GM13977 (cell line): Measurements from ENCODE around the gene PDLIM5.

Source experiments
- DNase-seq: peaks from one replicate; pipeline ENCODE4 v3.0.0; 2012; ENCODE audit warnings: low spot score
- in situ Hi-C: fragments of 300-500 bp; cut with MboI; formaldehyde crosslinking; loops from one replicate; pipeline ENCODE4 v1.12.0; 2022; ENCODE audit warnings: low sequenced_read_pairs, low pct_unique_long_range_greater_than_20kb, mixed read lengths, inconsistent platforms; ENCODE audit not compliant: unreplicated experiment
- TF ChIP-seq, protein P1 (sequence below): IDR thresholded peaks from 2 replicates; pipeline ENCODE4 v1.5.1; 2012; ENCODE audit warnings: mild to moderate bottlenecking, control low read depth; ENCODE audit not compliant: insufficient read depth; ENCODE audit errors: extremely low read depth, missing control alignments

Gene PDLIM5

DNA sequence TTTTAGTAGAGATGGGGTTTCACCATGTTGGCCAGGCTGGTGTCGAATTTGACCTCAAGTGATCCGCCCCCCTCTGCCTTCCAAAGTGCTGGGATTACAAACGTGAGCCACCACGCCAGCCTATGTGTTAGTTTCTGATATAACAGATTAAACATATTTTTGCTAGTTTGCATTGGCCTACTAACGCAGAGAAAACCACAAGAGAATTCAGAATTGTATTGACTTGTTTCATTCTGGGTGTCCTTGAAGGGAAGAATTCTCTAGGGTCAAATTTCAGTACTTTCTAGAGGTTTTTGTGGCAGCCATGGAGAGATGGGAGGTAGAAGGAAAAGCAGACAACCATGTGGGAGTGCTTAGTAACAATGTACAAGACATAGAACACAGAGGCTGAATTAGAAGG is 259.9 kb downstream of the PDLIM5 start:
- TF ChIP-seq, protein P1, sequence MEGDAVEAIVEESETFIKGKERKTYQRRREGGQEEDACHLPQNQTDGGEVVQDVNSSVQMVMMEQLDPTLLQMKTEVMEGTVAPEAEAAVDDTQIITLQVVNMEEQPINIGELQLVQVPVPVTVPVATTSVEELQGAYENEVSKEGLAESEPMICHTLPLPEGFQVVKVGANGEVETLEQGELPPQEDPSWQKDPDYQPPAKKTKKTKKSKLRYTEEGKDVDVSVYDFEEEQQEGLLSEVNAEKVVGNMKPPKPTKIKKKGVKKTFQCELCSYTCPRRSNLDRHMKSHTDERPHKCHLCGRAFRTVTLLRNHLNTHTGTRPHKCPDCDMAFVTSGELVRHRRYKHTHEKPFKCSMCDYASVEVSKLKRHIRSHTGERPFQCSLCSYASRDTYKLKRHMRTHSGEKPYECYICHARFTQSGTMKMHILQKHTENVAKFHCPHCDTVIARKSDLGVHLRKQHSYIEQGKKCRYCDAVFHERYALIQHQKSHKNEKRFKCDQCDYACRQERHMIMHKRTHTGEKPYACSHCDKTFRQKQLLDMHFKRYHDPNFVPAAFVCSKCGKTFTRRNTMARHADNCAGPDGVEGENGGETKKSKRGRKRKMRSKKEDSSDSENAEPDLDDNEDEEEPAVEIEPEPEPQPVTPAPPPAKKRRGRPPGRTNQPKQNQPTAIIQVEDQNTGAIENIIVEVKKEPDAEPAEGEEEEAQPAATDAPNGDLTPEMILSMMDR, result no peak
- DNase-seq, result no peak
- in situ Hi-C loops, result no loop called here

DNA sequence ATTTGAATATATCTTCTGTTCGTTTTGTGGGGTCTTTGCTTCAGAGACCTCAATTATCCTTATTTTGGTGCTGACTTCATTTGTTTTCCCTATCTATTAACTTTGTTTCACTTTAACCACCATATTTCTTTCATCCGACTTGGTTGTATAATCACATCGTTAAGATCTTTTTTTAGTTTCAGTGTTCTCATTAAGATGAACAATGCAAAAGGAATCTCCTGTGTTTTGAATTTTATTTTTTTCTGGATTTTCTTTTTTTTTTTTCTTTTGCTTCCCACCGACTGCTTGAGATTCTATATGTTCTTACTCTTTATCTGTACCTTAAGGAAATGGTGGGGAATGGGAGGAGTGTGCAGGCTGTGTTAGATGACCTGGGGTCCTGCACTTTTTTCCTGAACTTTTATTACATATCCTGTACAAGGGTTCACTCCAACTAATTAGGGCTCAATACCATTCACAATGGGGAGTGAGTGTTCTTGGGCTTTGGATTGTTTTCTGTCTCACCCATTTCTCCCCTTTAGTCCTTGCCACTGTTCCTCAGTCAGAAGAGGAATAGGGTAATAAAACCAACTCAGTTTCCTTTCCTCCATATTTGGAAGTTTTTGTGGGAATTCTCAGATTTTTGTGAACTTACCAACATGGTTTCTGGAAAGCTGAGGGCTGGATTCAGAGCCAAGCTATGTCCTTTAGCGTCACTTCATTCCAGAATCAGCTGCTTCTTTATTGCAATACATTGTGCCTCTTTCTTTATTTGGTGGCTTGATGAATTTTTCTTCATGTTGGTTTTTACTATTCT is 262.8 kb downstream of the PDLIM5 start:
- TF ChIP-seq, protein P1, result no peak
- no peak for DNase-seq

GRCh38 chr4:94715726-94716125 is 264.0 kb downstream of the PDLIM5 start:
- no peak for DNase-seq
- in situ Hi-C loops, result no loop called here
- TF ChIP-seq, protein P1, result no peak

More for the DNA sequence above, 262.8 kb downstream of the PDLIM5 start:
- in situ Hi-C loops, result no loop called here
